Measurements from ENCODE around the gene CCDC138.

DNA sequence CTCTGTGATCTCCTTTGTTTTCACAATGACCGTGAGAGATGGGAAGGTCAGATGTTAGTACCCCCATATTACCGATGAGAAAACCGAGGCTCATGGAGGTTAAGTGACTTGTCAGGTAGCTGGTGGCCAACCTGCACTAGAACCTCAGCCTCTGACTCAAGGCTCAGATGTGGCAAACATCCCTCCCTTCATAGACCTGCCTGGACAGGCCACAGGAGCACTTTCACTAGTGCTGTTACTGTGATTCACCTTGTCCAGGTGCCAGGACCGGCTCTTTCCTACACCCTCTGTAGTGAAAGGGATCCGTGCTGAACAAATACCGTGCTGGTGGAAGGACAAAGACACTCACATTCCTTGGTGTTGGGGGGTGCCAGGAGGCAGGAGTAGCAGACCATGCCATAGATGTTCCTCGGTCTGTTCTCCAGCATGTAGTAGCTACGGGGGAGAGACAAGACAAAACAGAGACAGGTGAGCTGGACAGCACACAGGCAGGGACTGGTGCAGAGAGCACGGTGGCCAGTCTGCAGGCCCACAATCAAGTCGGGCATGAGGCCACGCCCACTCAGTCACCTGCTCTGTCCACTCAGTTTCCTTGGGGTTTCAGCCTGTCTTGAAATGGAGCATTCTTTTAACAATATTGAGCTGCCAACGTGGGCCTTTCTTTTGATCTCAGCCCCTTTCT, 136.6 kb downstream of the CCDC138 start:
- TF ChIP-seq, protein P1, sequence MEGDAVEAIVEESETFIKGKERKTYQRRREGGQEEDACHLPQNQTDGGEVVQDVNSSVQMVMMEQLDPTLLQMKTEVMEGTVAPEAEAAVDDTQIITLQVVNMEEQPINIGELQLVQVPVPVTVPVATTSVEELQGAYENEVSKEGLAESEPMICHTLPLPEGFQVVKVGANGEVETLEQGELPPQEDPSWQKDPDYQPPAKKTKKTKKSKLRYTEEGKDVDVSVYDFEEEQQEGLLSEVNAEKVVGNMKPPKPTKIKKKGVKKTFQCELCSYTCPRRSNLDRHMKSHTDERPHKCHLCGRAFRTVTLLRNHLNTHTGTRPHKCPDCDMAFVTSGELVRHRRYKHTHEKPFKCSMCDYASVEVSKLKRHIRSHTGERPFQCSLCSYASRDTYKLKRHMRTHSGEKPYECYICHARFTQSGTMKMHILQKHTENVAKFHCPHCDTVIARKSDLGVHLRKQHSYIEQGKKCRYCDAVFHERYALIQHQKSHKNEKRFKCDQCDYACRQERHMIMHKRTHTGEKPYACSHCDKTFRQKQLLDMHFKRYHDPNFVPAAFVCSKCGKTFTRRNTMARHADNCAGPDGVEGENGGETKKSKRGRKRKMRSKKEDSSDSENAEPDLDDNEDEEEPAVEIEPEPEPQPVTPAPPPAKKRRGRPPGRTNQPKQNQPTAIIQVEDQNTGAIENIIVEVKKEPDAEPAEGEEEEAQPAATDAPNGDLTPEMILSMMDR (IDR thresholded peaks at IDR 0.05) = no peak
- no peak for TF ChIP-seq POLR2A (IDR thresholded peaks at IDR 0.05)
